LNCaP clone FGC (cell line): ENCODE data around the gene CNKSR2.
"Not testable (repeated sequence)": the region's sequence is repeated elsewhere in the genome, so short reads cannot be mapped to it uniquely, and the experiment has no call there.

Source experiments
- DNase-seq: peaks from one replicate; pipeline ENCODE4 v3.0.0-alpha.2; 2011; ENCODE audit warnings: low read depth
- H3K4me3 ChIP-seq: 2 replicates; pipeline ENCODE4 v1.5.1; 2011; ENCODE audit warnings: mild to moderate bottlenecking, low read depth, low read length, control low read depth
- TF ChIP-seq, protein P1 (sequence below): IDR thresholded peaks from 2 replicates; pipeline ENCODE4 v1.5.1; 2012; ENCODE audit warnings: mild to moderate bottlenecking; ENCODE audit not compliant: control insufficient read depth, insufficient read depth; ENCODE audit errors: extremely low read depth

Gene CNKSR2

GRCh38 chrX:21479695-21480270 is 105.6 kb downstream of the CNKSR2 start:
- TF ChIP-seq, protein P1, sequence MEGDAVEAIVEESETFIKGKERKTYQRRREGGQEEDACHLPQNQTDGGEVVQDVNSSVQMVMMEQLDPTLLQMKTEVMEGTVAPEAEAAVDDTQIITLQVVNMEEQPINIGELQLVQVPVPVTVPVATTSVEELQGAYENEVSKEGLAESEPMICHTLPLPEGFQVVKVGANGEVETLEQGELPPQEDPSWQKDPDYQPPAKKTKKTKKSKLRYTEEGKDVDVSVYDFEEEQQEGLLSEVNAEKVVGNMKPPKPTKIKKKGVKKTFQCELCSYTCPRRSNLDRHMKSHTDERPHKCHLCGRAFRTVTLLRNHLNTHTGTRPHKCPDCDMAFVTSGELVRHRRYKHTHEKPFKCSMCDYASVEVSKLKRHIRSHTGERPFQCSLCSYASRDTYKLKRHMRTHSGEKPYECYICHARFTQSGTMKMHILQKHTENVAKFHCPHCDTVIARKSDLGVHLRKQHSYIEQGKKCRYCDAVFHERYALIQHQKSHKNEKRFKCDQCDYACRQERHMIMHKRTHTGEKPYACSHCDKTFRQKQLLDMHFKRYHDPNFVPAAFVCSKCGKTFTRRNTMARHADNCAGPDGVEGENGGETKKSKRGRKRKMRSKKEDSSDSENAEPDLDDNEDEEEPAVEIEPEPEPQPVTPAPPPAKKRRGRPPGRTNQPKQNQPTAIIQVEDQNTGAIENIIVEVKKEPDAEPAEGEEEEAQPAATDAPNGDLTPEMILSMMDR: peak; percentile 66
- peak; percentile 15 for DNase-seq
- H3K4me3 ChIP-seq: no peak overlapping the region

DNA sequence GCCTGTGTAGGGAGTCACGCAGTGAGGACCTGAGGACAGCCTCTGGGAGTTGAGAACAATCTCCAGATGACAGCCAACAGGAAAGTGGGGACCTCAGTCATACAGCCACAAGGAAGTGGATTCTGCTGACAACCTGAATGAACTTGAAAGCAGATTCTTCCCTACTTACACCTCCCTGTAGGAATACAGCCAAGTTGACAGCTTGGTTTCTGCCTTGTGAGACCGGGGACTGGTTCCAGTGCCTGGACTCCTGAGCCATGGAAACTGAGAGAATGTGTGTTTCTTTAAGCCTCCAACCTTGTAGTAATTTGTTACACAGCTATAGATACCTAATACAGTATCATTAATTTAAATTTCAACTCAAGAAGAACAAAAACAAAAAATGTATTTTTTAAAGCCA is 107.5 kb downstream of the CNKSR2 start:
- DNase-seq: no peak
- TF ChIP-seq, protein P1: no peak

GRCh38 chrX:21484051-21484450 is 109.8 kb downstream of the CNKSR2 start:
- DNase-seq: not testable (repeated sequence)

More for the DNA sequence above, 107.5 kb downstream of the CNKSR2 start:
- H3K4me3 ChIP-seq: no peak overlapping the region

GRCh38 chrX:21487832-21488231 is 113.6 kb downstream of the CNKSR2 start:
- no peak overlapping the region for H3K4me3 ChIP-seq
- TF ChIP-seq, protein P1: no peak
- no peak for DNase-seq

More at GRCh38 chrX:21484051-21484450, 109.8 kb downstream of the CNKSR2 start:
- not testable (repeated sequence) for H3K4me3 ChIP-seq

GRCh38 chrX:21490341-21490740 is 116.1 kb downstream of the CNKSR2 start:
- TF ChIP-seq, protein P1: no peak
- DNase-seq: no peak
- H3K4me3 ChIP-seq: no peak overlapping the region

- no peak overlapping the region for H3K4me3 ChIP-seq
- no peak for DNase-seq
- TF ChIP-seq, protein P1: no peak
Observed at GRCh38 chrX:21493226-21493830, 119.1 kb downstream of the CNKSR2 start.

GRCh38 chrX:21503593-21503992 is 129.4 kb downstream of the CNKSR2 start:
- TF ChIP-seq, protein P1: no peak
- no peak for DNase-seq
- H3K4me3 ChIP-seq: no peak overlapping the region
